GM04504 (cell line): ENCODE data around the gene HCN3.

Source experiments
- DNase-seq: peaks from one replicate; pipeline ENCODE4 v3.0.0-alpha.2; 2012; ENCODE audit warnings: low read depth

The HCN3 gene

DNA sequence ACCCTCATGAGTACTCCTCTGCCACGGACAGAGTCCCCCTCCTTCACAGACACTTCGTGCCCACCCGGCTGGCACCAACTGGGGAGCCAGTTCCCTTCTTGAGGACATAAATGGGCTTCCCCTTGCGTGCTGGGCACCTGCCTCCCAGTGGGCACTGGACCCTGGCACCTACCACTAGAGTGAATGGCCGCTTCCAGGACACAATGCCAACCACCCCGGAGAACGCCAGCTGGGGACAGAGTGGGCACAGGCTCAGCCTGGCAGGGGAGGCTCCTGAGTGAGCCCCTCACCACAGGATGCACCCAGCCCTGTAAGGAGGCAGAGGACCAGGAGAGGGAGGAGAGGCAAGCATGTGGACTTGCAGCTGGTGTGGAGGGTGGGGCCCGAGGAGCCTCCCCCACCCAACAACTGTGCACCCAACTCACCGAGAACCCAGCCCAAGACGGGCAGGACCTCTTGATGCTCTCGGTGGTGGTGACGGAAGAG, 23.0 kb upstream of the HCN3 start:
- DNase-seq: no peak

DNA sequence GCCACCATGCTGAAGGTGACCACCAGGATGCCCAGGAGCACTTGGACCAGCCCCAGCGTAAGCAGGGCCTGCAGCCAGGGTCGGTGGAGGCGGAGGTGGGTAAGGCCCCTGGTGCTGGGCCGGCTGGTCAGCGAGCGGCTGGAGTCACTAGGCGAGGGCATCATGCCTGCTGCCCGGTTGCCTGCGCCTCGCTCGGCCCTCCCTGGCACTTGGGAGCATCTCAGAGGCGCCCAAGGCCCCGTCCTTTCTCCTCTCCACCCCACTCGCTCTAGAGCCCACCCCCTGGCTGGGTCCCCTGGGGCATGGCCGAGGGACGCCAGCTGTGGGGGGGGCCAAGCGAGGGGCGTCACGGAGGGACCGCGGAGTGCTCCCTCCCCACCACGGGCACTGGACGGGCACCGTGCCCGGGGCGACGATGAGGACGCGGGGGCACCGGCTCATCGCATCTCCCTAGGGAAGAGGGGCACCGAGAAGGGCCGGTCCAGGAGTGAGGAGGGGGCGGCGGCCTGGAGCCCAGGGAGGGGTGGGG, 22.5 kb upstream of the HCN3 start:
- DNase-seq: no peak

DNA sequence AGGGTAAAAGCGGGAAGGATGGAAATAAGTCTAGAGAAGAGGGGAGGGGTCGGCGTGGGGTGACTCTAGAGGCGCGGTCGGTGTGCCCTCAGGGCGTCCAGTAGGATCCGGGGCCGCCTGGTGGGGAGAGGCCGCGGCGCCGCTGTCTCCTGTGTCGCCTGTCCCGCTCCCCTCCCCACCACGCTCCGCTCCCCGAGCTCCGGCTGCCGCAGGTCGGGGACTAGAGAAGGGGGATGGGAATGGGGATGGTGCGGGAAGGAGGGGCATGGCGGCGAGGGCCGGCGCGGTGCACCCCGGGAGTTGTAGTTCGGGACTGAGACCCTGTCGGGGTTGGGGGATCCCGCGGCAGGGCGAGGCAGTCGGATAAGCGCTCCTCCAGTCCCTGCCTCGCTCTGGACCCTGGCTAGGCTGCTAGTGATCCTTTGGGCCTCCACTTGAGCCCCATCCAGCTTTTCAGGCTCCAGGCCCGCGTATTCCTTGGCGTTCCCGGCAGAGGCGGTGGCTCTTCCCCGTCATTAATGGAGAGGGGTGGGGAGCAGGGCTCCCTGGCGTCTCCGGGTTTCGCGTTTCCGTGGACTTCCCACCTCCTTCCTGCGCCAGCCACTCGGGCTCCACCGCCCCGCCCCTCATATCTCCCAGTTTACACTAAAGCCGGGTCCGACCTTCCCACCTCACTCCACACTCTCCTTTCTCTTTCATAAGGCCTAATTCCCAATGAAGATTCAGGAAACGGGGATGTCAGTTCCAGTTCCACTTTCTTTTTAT, 21.8 kb upstream of the HCN3 start, which contains the start of gene ENTREP3:
ENTREP3 (minus strand) TSS at position 241 of the 765 bp plus-strand sequence. CDS start 606 bp downstream, outside the sequence.
- DNase-seq: no peak

DNA sequence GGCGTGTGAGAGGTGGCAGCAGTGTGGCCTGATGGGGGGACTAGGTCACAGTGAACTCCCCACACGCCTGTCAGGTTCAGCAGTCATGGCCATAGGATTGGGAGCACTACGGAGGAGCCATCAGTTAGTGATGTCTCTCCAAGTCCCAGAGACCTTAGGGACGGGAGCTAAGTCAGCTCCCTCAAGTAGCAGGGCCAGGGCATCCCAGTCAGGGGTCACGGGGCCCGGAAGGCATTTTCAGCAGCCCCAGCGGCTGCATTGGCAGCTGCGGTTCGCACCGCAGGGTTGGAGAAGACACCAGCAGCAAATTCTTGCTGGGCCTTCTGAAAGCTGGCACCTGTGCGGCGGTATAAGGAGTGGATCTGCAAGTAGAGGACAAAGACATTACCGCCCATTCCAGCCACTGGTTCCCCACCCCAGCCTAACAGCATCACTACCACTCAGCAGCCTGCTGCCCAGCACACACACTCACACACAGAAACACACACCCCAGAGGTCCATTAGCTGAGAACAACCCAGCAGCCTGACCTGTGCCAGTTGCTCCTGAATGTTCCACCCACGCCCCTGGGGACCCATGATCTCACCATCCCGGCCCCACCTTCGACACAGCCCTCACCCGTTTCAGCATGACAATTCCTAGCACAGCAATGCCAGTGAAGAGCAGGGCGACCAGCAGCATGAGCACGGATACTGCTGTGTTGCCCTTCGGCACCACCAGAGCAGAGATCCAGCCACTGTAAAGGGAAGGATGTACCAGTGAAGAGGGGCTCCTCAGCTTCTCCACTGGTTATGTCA, 21.0 kb upstream of the HCN3 start:
- DNase-seq: no peak

DNA sequence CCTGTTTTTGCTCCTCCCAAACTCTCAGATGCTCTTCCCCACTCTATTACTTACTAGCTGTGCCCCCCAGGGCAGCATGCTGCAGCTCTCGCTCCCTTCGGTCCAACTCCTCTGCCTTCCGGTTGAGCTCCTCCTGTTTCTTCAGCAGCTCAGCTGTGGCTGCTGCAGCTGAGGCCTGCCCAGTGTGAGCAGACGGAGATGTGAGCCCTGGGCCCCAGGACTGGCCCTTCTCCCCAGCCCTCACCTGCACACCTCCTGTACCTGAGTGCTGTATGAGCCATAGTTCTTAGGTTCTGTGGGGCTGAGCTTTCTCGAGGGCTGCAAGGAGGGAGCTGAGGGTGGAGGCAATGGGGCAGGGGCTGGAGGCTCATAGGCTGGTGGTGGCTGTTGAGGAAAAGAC, 17.0 kb upstream of the HCN3 start:
- no peak for DNase-seq

DNA sequence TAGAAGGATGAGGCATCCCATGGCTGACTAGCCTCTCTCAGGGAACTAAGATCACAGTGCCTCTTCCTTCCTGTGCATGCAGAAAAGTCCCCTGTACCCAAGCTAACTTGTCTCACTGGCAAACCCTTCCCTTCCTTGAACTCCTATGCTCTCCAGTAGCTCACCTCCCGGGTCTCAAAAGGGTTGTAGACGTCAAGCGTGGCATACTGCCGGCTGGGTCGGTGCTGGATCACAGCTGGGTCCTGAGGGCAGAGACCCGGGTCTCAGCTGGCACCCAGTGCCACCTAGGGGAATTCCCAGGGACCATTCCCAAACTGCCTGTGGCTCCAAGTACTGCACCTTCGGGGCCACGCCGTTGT, 15.8 kb upstream of the HCN3 start:
- DNase-seq: no peak

DNA sequence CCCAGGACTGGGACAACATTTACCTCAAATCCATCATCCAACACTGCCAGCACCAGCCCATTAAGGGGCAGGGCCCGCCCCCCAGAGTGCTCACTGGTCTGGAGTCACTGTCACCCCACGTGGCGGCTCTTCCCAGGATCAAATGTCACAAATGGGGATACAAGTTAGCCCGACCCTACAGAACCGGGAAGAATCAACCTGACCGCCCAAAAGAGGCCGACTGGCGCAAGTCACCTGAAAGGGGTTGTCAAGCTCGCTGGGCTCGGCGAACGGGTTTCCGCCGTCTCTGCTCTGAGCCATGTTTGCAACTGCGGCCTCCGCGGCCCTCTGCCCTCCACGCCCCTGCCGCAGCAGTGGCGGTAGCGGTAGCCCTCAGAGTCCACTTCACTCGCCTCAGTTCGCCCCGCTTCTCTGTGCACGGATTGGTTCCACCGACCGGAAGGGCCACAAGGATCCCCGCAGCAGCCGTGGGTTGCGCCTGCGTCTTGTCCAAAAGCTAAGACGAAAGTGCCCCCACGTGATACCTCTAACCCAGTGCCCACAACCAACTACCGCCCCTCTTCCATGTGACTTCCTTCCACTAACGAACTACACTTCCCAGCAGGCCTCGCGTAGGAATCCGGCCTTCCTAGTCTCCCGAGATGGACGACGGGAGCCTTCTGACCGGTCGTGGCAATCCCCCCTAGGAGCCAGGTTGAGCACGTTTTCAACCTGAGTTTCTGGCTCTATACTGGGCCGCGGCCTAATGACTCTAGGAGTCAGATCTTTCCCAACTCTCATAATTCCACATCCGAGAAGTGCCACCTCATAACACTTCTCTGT, 15.2 kb upstream of the HCN3 start, which contains the start of gene SCAMP3:
SCAMP3 (minus strand) TSS at position 509 of the 822 bp plus-strand sequence; CDS start at position 300, 209 bp downstream.
- DNase-seq: peak; percentile 97

DNA sequence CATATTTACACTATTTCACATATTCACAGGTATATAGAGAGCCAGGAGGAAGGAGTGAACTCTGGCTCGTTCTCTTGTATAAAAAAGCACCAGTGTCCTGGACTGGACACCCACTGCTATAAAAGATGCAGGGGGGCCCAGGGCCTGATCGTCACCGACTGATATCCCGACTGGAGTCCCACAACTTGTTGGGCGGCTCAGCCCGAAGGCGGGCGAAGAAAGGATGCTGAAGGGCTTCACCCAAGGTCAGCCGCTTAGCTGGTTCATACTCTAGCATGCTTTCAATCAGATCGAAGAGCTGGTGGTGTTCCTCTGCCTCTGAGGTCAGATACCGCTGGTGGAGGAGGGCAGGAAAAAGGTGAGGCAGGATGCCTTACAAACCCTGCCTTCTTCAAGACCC, 14.2 kb upstream of the HCN3 start:
- no peak for DNase-seq

DNA sequence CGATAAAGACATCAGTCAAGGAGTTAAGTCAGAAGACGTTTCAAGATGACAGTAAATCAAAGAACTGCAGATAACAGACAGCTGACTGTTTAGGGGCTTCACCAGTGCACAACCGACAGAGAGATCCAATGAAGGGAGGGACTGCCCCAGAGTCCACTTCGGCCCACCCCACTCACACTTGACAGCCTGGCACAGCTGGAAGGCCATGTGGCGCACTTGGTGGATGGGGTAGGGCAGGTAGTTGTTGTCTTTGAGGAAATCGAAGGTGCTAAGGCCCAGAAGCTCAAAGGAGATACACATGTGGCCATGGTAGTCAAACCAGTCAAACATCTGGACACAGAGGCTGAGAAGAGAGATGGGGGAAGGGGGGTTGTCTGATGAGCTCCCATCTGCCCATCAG, 10.7 kb upstream of the HCN3 start:
- no peak for DNase-seq

DNA sequence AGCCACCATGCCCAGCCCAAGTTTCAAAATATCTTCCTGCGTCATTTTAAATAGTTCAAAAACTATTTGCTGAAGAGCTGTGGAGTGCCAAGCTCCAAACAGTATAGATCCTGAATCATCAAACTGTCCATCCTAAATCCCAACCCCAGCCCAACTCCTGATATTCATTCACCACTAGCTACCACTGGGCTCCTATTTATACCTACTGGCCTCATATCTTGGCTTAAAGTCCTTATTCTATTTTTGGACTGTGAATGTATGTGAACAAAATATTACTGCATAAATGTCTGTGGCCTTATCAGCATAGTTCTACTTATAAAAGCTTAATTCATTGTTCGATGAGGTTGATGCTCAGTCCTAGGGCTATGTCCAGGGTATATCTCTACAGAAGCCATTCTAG, 9.9 kb upstream of the HCN3 start:
- DNase-seq: no peak

DNA sequence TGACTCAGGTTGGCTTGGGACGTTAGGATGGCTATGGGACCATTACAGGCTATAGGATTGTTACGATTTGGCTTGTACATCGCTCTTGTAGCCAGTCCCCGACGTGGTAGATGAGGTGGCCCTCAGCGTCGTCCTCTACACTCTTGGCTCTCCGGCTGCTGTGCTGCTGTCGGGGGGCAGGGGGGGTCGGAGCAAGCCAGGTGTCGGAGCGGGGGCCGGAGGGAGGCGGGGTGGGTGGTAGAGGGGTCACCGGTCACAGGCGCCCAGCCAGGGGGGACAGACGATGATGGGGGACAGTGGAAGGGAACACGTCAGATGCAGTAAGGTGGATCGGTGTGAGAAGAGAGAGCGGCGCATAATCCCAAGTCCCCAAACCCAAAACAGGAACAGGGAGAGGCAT, 8.6 kb upstream of the HCN3 start:
- no peak for DNase-seq

DNA sequence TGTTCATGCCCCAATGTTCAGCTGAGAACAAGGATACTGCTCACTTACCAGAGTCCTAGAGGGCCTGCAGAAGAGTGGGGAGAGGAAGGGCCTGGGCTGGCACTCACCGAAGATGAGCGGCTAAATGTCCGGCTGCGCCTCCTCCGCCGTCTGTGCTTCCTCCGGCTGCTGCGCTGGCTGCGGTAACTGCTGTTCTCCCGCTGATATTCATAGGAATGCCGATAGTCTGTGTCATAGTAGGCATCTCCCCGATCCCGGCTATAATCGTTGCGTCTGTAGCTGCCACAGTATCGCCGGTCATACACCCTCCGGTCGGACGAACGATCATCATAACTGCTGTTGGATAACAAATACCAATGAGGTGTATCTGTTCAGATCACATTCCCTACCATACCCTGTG, 7.9 kb upstream of the HCN3 start:
- no peak for DNase-seq

DNA sequence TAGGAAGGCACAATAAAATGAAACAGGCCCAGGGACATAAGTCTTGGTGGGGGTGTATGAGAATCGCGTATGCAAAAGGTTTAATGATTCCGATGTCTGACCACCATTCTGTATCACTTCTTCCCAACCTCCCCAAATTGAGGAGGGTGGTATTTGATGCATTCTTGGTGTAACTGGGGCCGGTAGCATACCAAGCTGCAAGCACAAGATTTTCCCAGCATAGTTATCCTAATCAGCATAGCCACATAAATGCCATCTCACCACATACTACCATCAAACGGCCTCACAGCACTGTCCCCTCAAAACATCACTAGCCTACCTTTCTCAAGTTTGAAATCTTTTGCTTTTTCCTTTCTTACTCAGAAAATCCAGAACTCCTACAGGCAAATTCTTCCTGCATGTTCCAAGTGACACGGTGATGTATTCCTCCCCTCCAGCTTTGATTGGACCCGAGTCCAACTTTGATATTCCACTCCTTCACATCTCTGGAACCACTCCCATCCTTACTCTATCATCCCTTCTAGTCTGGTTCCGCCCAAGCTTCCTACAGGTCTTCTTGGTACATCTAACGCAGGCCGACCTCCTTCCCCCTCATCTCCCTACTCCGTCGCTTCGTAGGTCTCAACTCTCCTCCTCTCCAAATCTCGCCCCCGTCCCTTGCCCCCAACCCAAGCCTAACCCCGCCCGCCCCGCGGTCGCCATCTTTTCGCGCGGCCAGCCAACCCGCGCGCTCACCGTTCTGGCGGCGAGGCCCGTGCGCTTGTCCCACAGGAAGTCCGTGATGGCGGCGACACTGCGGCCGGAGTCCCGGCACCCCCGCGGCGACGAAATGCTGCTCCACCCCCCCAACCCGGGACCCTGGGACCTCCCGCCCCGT, 4.6 kb upstream of the HCN3 start:
- DNase-seq: no peak

DNA sequence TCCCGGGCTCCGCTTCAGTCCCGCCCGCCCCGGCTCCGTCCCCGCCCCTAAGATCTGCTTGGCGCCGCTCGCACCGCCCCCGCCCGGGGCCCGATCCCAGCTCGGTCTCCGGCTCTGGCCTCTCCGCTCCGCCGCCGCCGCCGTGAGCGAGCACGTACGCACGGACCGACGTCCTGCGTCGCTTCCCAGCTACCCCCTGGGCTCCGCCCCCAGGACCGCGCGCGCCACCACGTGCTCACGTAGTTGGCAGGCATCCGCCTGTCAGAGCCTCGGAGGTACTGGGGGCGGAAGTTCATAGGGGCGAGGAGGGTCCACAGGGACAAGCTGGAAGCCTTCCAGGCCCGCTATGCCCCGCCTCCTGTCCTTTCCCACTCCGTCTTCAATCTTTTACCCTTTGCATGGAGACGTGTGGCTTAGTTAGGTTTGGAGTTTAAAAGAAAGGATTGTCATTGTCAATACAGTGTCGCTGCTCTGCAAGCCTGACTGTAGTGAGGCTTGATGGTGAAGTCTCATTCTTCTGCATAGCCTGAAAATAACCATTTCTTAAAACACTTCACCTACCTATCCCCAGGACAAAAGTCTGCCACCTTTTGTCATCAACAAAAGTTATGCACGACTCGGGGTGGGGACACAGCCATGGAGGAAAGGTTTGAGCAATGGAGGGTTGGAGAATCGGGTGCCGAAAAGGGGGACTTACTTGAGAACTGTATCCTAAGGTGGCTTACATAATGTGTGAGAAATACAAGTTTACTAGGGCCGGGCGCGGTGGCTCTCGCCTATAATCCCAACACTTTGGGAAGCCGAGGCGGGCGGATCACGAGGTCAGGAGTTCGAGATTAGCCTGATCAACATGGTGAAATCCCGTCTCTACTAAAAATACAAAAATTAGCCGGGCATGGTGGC, 3.7 kb upstream of the HCN3 start, which contains the start of gene CLK2:
CLK2 (minus strand) TSS at position 162 of the 903 bp plus-strand sequence. CDS start 2,527 bp downstream, outside the sequence.
- peak; percentile 78 for DNase-seq

DNA sequence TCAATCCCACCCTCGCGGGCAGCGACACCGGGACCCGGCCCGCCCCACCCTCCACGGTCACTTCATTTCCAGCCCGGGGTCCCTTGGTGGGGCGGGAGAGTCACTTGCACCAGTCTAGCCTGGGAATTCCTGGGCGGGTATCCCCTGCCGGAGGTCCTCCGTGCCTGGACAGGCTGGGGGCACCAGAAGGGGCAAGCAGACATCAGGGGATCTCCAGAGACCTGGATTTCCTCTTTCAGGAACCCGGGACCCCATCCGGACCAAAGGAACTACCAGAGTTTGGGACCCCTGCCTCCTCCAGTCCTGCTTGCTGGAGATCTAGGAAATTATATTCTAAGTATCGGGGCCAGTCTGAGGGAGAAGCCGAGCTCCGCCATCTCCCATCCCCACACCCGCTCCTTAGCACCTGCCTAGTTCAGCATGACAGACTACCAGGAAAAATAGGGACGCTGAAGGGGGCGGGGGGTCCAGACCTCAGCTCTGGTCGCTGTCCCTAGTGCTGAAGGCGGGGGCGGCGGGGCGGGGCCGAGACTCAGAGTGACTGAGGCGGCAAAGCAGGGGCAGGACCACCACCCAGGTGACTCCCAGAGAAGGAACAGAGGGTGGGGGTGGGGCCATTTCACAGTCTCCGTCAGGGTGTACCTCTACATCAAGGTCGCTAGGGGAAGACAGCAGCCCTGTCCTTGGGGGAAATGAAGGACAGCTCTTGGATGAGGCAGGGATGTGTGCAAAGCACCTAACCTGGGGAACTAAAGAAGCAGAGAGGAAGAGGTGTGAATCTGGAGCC, 832 bp downstream of the HCN3 start:
- DNase-seq: no peak

DNA sequence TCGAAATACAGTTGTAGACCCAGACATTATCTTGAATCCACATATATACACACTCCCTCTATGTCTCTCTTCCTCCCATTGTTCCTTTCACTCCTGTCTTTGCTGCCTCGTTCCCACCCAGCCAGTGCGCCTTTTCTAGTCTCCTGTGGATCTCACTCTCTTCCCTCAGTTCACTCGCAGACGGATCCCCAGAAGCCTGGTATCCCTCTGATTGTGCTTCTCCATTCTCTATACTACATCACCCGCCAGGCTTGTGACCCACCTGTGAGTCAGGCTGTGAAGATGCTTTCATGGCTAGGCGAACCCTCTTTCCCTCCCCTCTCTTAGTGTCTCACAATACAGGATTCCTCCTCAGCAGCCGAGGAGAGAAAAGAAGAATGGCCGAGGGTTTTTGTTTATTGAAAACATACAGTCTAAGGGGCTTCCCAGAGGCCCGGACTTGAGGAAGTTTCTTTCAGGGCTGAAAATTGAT, 1.5 kb downstream of the HCN3 start:
- DNase-seq: no peak

DNA sequence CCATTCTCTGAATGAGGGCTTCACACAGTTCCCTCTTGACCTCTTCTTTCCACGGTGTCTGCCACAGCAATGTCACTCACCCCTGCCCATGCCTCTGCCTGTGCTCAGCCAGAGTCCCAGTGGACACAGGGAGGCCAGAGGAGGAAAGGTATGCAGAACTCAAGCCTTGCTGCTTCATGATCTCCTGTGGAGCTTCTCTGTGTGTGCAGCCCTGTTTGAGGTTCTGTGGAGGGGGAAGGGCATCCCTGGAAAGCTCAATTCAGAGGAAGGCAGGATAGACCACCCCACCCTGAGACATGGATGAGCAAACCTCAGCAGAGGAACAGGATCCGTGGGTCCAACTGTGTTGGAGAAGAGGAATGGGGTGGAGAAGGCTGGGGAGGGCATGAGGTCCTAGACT, 2.0 kb downstream of the HCN3 start:
- no peak for DNase-seq

DNA sequence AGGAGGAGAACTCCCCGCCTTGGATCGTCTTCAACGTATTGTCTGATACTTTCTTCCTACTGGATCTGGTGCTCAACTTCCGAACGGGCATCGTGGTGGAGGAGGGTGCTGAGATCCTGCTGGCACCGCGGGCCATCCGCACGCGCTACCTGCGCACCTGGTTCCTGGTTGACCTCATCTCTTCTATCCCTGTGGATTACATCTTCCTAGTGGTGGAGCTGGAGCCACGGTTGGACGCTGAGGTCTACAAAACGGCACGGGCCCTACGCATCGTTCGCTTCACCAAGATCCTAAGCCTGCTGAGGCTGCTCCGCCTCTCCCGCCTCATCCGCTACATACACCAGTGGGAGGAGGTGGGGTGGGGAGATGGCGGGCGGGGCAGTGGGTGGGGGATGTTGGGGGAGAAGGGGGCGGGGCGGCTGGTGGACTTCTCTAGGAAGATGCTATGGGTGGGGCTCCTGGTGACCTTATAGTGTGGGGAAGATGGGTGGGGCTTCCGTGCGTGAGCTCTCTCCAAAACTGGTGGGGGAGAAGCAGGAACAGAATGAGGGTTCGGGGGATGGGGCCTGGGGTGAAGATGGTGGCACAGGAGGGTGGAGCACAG, 5.3 kb downstream of the HCN3 start:
- no peak for DNase-seq
